Measurements from ENCODE around the gene LPCAT4.

The LPCAT4 gene

GRCh38 chr15:34336231-34336990, 30.6 kb downstream of the LPCAT4 start:
- no peak for DNase-seq

DNA sequence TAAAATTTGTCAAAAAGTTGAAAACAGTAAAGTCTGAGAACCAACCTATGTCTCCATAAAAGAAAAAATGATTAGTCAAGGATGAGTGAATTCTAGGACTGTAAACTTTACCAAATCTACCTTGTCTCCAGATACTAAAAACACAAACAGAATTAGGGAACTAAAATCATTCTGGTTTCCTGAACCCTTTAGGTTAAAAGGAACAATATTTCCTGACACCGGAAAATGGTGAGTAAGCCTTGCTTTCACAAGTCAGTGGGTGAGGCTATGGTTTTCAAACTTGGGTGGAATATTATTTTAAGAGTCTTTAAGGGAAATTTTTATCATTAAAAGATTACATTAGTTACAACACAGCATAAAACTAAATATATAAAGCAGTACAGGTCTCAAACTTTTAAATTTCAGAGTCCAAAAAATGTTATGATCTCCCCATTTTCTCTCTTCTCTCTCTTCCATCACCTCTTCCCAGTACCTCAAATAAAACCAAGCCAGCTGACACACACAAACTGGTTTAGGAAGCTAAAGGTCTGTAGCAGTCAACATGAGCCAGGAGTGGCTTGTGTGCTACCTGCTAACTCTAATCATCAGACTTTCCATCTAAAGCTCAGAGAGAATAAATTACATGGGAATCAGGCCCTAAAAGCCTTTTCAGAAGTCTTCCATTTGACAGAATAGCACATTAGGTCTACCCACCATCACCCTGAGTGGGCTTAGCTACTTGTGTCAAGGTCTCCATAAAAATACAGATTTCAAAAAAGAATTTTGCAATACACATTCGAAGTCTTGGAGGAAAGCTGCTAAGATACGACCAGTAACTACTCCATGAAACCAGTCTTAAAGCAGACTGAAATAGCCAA, 31.6 kb downstream of the LPCAT4 start:
- no peak for DNase-seq

- DNase-seq: no peak
Observed at GRCh38 chr15:34334672-34335071, 32.3 kb downstream of the LPCAT4 start.

DNA sequence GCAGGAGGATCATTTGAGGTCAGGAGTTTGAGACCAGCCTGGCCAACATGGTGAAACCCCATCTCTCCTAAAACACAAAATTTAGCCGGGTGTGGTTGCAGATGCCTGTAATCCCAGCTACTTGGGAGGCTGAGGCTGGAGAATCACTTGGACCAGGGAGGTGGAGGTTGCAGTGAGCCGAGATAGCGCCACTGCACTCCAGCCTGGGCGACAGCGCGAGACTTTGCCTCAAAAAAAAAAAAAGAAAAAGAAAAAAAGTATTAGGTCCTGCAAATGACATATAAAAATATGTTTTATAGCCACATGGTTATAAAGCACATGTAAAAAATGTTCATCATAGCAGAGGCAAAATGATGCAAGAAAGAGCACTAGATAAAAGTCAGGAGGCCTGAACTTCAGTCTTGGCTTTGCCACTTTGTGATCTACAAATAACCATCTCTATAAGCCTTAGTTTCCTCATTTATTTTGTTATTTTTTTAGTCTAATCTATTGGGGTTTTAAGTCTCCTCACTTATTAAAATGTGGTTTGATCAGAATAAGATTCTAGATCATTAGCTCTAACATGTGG, 34.4 kb downstream of the LPCAT4 start:
- DNase-seq: no peak

DNA sequence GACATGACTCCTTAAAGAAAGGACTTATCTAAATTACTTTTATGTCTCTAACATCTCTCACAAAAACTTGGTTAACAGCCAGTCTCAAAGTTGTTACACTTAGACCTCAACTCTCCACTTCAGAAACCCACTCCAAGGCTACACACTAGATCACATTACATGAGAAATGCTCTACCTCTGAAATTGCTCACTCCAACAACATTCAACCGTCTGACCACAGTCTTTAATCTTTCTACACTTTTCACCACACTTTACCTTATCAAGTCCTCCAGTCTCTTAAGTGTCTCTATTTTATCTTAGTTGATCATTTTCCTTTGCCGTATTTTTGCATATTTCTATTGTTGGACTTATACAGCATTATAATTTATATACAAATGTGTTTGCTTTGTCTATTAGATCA, 35.2 kb downstream of the LPCAT4 start:
- DNase-seq: no peak

- no peak for DNase-seq
Observed at GRCh38 chr15:34330279-34330678, 36.7 kb downstream of the LPCAT4 start.

DNA sequence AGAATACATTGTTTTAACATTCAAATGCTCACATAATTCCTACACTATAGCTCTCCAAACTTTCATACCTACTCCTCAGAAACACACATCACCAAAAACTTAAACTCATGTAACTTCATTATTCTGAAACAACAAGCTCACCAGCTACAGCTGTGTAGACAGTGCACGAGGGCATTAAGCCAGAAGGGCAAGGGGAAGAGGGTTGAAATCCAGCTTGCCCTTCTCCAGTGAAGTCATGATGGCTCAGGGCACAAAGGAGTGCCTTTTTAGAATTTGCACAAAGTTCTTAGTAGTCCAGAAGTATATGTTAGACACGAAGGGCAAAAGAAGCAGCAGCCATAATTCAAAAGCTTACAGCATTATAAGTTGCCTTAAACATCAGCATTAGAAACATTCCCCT, 38.0 kb downstream of the LPCAT4 start:
- no peak for DNase-seq

GRCh38 chr15:34327906-34328305, 39.1 kb downstream of the LPCAT4 start:
- no peak for DNase-seq

GRCh38 chr15:34325368-34325767, 41.6 kb downstream of the LPCAT4 start:
- no peak for DNase-seq

DNA sequence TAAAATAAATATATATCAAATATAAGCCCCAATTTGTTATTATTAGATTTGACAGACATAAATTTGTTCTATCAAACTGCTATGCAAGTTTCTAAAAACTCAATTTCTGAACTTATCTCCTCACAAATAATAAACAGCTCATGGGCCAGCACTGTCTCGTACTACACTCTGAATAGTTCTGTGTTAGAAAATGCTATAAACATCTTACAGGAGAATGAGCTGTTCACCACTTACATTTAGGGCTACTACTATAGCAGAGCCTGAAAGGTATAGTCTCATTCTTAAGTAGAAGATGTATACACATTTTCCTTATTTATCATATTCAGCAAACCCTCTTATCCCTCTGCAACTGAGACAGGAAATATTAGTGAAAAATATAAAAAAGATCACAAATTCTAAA, 42.1 kb downstream of the LPCAT4 start:
- no peak for DNase-seq

DNA sequence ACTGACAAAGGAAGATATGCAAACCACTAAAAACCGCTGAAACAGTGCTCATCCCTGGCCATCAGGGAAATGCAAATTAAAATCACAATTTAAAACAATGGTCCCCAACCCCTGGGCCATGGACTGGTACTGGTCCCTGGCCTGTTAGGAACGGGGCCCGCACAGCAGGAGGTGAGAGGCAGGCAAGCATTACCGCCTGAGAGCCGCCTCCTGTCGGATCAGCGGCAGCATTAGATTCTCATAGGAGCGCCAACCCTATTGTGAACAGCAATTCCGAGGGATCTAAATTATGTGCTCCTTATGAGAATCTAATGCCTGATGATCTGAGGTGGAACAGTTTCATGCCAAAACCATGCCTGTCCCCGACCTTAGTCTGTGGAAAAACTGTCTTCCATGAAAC, 43.8 kb downstream of the LPCAT4 start:
- DNase-seq: no peak

- DNase-seq: no peak
Observed at GRCh38 chr15:34318277-34319079, 48.5 kb downstream of the LPCAT4 start.

- DNase-seq: no peak
Observed at GRCh38 chr15:34314491-34315490, 52.2 kb downstream of the LPCAT4 start.

- DNase-seq: no peak
Observed at GRCh38 chr15:34311563-34311962, 55.4 kb downstream of the LPCAT4 start.
